Measurements from ENCODE around the gene HTR3C.

The HTR3C gene

DNA sequence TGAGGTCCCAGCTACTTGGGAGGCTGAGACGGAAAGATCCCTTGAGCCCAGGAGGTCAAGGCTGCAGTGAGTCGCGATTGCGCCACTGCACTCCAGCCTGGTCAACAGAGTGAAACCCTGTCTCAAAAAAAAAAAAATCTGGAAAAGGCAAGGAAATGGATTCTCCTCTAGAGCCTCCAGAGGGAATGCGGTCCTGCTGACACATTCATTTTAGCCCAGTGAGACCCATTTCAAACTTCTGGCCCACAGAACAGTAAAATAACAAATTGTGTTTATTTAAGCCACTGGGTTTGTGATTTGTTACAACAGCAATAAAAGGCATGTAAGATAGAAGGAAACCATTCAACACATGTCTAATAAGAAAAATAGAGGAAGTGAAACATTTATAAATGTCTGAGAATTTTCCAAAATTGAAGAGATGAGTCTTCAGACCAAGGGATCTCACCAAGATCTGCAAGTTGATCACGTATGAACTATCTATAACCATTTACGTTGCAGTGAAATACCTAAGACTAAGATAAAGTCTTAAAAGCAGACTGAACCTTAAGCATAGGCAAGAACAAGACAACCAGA lies 44.0 kb downstream of the HTR3C start, which contains the start of gene HTR3E:
HTR3E (plus strand) TSS at position 254 of the 573 bp plus-strand sequence. CDS start 466 bp downstream, outside the sequence.
- no peak for DNase-seq

DNA sequence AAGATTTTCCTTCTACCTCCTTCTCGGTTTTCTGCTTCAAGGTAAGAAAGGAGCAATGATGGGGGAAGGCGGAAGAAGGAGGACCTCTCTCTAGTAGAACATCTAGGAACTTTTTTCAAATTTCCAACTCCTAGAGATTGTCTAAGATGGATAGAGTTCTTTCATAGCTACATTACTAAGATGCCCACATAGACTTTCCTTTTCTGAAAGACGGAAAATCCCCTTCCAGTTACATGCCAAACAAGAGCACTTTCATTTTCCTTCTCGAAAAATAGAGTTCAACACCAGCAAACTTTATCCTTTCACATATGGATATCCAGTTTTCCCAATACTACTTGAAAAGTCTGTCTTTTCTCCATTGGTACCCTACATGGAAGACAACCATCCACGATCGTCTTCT lies 44.7 kb downstream of the HTR3C start:
- no peak for DNase-seq

- DNase-seq, result no peak
Measured at GRCh38 chr3:184099806-184100686, 47.2 kb downstream of the HTR3C start.

Data from DMS 273 treated with DMSO at 0.1 percent for 48 hours (cell line).